NCI-H1105 (cell line): ENCODE results near the gene STAC2.

Experiments used
- DNase-seq: peaks from one replicate; lab custom pipeline; 2025; lab: John Stamatoyannopoulos, UW

The STAC2 gene

GRCh38 chr17:39231591-39232551 lies 6.1 kb upstream of the STAC2 start:
- DNase-seq = no peak

GRCh38 chr17:39231091-39231561 lies 5.4 kb upstream of the STAC2 start:
- no peak for DNase-seq

GRCh38 chr17:39230361-39230760 lies 4.6 kb upstream of the STAC2 start:
- no peak for DNase-seq

- DNase-seq = no peak
Observed at GRCh38 chr17:39229274-39229913, 3.6 kb upstream of the STAC2 start.

GRCh38 chr17:39227364-39227919 lies 1.7 kb upstream of the STAC2 start:
- DNase-seq = no peak

GRCh38 chr17:39225959-39226683 lies 376 bp upstream of the STAC2 start:
- DNase-seq = peak; percentile 85

- no peak for DNase-seq
Observed at GRCh38 chr17:39224778-39225307, 902 bp downstream of the STAC2 start.

- DNase-seq = no peak
Observed at GRCh38 chr17:39223907-39224777, 1.6 kb downstream of the STAC2 start.

- no peak for DNase-seq
Observed at GRCh38 chr17:39222866-39223834, 2.6 kb downstream of the STAC2 start.

- no peak for DNase-seq
Observed at GRCh38 chr17:39222151-39222550, 3.6 kb downstream of the STAC2 start.

GRCh38 chr17:39221572-39221971 lies 4.2 kb downstream of the STAC2 start:
- DNase-seq = no peak

GRCh38 chr17:39219647-39220154 lies 6.0 kb downstream of the STAC2 start:
- DNase-seq = no peak

- DNase-seq = no peak
Observed at GRCh38 chr17:39218906-39219305, 6.8 kb downstream of the STAC2 start.

- DNase-seq = no peak
Observed at GRCh38 chr17:39217734-39218369, 7.9 kb downstream of the STAC2 start.

GRCh38 chr17:39213852-39214251 lies 11.9 kb downstream of the STAC2 start:
- DNase-seq = no peak

GRCh38 chr17:39212841-39213480 lies 12.8 kb downstream of the STAC2 start:
- no peak for DNase-seq

- DNase-seq = no peak
Observed at GRCh38 chr17:39212195-39212810, 13.4 kb downstream of the STAC2 start.

- DNase-seq = no peak
Observed at GRCh38 chr17:39210093-39210434, 15.7 kb downstream of the STAC2 start.
